Esophagus muscularis mucosa (tissue), 4 donors: ENCODE measurements around the gene SLC35G3. TPM values are rescaled to one million over a fixed set of nuclear protein-coding genes. Genes with fewer than 3 reads are reported as not detected.

Source experiments
- DNase-seq: peaks from one replicate; pipeline ENCODE4 v3.0.0-alpha.2; 2017; ENCODE audit errors: extremely low spot score
- H3K27ac ChIP-seq, 4 donors: fragments of 200-600 bp; sonication (generic); replicated peaks in 1 of 4; 1 replicate in 3 of 4; 2 replicates in 1 of 4; pipeline ENCODE4 v1.5.1; 2016 to 2019; ENCODE audit warnings: mild to moderate bottlenecking in 1 of 4
- H3K27me3 ChIP-seq, 4 donors: fragments of 200-600 bp; sonication (generic); one replicate each; pipeline versions ENCODE4 v1.5.1 to v1.6.0; 2016 to 2019
- H3K36me3 ChIP-seq, 4 donors: fragments of 200-600 bp; sonication (generic); one replicate each; pipeline ENCODE4 v1.5.1; 2016 to 2019
- H3K4me1 ChIP-seq, 4 donors: fragments of 200-600 bp; sonication (generic); one replicate each; pipeline ENCODE4 v1.5.1; 2016 to 2019
- H3K4me3 ChIP-seq, 4 donors: fragments of 200-600 bp; sonication (generic); 1 replicate in 2 of 4; 2 replicates in 2 of 4; pipeline ENCODE4 v1.5.1; 2016 to 2019; ENCODE audit warnings: mild to moderate bottlenecking in 4 of 4, moderate library complexity in 1 of 4
- H3K9me3 ChIP-seq, 4 donors: fragments of 200-600 bp; sonication (generic); 1 replicate in 3 of 4; 2 replicates in 1 of 4; pipeline ENCODE4 v1.5.1; 2016 to 2019
- EP300 ChIP-seq: sonication (generic); formaldehyde crosslinking; IDR thresholded peaks from one replicate; pipeline ENCODE4 v1.6.1; 2017; ENCODE audit warnings: antibody characterized with exemption
- POLR2A ChIP-seq: fragments of 450-650 bp; IDR thresholded peaks from one replicate; pipeline ENCODE4 v1.6.1; 2017; ENCODE audit warnings: antibody characterized with exemption, moderate library complexity, mild to moderate bottlenecking, low read depth
- POLR2AphosphoS5 ChIP-seq, 2 donors: sonication (generic); formaldehyde crosslinking; IDR thresholded peaks; one replicate each; pipeline ENCODE4 v1.6.1; 2017; ENCODE audit warnings: antibody characterized with exemption in 2 of 2
- WGBS: methylation state at CpG from one replicate; pipeline ENCODE4 v1.1.5; 2018; 5-methylcytosine and 5-hydroxymethylcytosine counted together
- intact Hi-C: fragments of 100-400 bp; cut with DNase I; formaldehyde crosslinking; loops from one replicate; pipeline ENCODE4 v1.15.1; 2023
- total RNA-seq, 4 donors: library from RNA; depleted of rRNA; stranded (reverse); fragments of >200 nt; gene quantifications; one replicate each; pipeline versions ENCODE4 v1.1.0 to v1.2.1, GENCODE V29; 2016
- TF ChIP-seq, protein P1 (sequence below), 3 experiments: fragments of 200-600 bp in 2 of 3; fragments of 450-650 bp in 1 of 3; sonication (generic) in 2 of 3; IDR thresholded peaks; one replicate each; pipeline ENCODE4 v1.5.1; 2017 to 2019; ENCODE audit warnings: antibody characterized with exemption in 3 of 3, mild to moderate bottlenecking in 2 of 3, moderate library complexity in 1 of 3

The SLC35G3 gene
- total RNA-seq, 4 donors from 2014 or later = not detected

DNA sequence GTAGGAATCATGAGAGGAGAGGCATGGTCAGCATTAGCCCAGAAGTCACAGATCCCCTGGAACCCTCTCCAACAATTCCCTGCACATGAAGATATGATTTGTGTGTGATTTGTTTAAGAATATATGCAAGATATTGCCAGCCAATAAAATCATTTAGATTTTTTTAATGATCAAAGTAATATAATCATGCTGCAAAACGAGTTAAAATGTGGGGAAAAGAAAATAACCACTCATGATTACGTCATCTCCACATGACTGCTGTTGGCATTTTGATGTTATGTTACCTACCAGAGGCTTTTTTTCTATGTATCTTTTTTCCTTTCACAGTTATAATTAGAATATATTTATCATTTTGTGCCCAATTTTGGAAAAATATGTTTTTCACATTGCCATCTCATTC lies 22.4 kb downstream of the SLC35G3 start:
- H3K36me3 ChIP-seq = peaks cover 0 to 61% (median 0%) of the 10 kb centered on the region in 4 donors
- no peaks in the 10 kb centered on the region for H3K4me1 ChIP-seq
- DNase-seq = no peak
- no peaks in the 10 kb centered on the region for H3K9me3 ChIP-seq
- 53% methylated on average over 2 of the region's 2 CpGs for WGBS
- TF ChIP-seq EP300 (no peak), POLR2AphosphoS5 (IDR thresholded peaks at IDR 0.05) (no peak), POLR2A (no peak)
- TF ChIP-seq, protein P1, sequence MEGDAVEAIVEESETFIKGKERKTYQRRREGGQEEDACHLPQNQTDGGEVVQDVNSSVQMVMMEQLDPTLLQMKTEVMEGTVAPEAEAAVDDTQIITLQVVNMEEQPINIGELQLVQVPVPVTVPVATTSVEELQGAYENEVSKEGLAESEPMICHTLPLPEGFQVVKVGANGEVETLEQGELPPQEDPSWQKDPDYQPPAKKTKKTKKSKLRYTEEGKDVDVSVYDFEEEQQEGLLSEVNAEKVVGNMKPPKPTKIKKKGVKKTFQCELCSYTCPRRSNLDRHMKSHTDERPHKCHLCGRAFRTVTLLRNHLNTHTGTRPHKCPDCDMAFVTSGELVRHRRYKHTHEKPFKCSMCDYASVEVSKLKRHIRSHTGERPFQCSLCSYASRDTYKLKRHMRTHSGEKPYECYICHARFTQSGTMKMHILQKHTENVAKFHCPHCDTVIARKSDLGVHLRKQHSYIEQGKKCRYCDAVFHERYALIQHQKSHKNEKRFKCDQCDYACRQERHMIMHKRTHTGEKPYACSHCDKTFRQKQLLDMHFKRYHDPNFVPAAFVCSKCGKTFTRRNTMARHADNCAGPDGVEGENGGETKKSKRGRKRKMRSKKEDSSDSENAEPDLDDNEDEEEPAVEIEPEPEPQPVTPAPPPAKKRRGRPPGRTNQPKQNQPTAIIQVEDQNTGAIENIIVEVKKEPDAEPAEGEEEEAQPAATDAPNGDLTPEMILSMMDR (IDR thresholded peaks at IDR 0.05) = no peak
- intact Hi-C loops = loop anchor here (5.0 kb wide), 1 partner anchor 365 kb away; the partner anchor contains the start of gene SLFN12L
- H3K4me3 ChIP-seq = no peak overlapping the region
- H3K27me3 ChIP-seq = peaks cover 0 to 10% (median 0%) of the 10 kb centered on the region in 4 donors
- no peak overlapping the region for H3K27ac ChIP-seq

DNA sequence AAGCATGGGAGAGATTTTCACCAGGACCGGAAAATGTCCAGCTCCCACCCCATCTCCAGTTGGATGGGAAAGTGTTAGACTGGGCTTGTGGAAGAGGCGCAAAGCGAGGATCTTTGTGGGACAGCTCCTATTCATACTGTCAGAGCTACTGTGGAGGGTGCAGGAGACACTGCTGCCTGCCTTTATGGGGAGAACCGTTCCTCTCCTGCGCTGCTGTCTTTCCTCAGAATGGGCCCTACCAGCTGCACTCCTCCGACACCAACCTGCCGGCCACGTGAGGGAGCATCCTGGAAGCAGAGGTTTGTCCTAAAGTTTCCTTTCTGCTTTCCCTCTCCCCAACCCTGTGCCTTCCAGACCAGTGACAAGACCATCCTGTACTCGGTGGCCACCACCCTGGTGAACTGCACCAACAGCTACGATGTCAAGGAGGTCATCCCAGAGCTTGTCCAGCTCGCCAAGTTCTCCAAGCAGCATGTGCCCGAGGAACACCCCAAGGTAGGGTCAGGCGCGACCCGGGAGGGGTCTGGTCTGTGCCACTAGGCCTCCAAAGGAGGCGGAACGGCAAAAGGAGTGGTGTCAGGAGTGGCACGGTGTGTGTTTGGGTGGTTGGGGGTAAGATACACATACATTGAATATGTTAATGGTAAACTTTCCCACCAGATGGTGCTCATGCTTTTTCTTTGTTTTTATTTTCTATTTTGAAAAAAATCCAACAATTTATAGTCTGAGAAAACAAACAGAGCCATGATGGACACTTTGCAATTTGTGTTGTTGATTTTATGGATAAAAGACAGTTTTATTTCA lies 23.0 kb downstream of the SLC35G3 start:
- Histone ChIP-seq H3K4me1 (no peaks in the 10 kb centered on the region), H3K36me3 (peaks cover 0 to 58% (median 0%) of the 10 kb centered on the region in 4 donors), H3K27ac (no peak overlapping the region), H3K9me3 (no peaks in the 10 kb centered on the region), H3K27me3 (peaks cover 0 to 15% (median 0%) of the 10 kb centered on the region in 4 donors), H3K4me3 (no peak overlapping the region)
- 77% methylated on average over 18 of the region's 18 CpGs for WGBS
- TF ChIP-seq, protein P1 (IDR thresholded peaks at IDR 0.05) = peak in 2 of 3 experiments; percentile 23 to 32
- no peak for TF ChIP-seq POLR2A
- intact Hi-C loops = loop anchor here (5.0 kb wide), 1 partner anchor 366 kb away; the partner anchor contains the start of gene SLFN12L
- no peak for DNase-seq

- no peaks in the 10 kb centered on the region for H3K4me1 ChIP-seq
- H3K27ac ChIP-seq = no peak overlapping the region
- H3K27me3 ChIP-seq = peaks cover 0 to 18% (median 0%) of the 10 kb centered on the region in 4 donors
- intact Hi-C loops = loop anchor here (5.0 kb wide), 1 partner anchor 367 kb away; the partner anchor contains the start of gene SLFN12L
- no peak for DNase-seq
- WGBS = 83% methylated on average over 7 of the region's 17 CpGs
- H3K36me3 ChIP-seq = peaks cover 0 to 59% (median 0%) of the 10 kb centered on the region in 4 donors
- H3K4me3 ChIP-seq = no peak overlapping the region
- no peaks in the 10 kb centered on the region for H3K9me3 ChIP-seq
- TF ChIP-seq POLR2A (no peak), POLR2AphosphoS5 (IDR thresholded peaks at IDR 0.05) (no peak), EP300 (no peak)
- TF ChIP-seq, protein P1 (IDR thresholded peaks at IDR 0.05) = no peak
Observed at GRCh38 chr17:35169835-35170363, 24.3 kb downstream of the SLC35G3 start.

- H3K36me3 ChIP-seq = peaks cover 0 to 62% (median 0%) of the 10 kb centered on the region in 4 donors
- WGBS = 88% methylated on average over 1 of the region's 1 CpG
- no peak overlapping the region for H3K4me3 ChIP-seq
- no peak overlapping the region for H3K27ac ChIP-seq
- no peak for TF ChIP-seq POLR2AphosphoS5 (IDR thresholded peaks at IDR 0.05)
- TF ChIP-seq, protein P1 (IDR thresholded peaks at IDR 0.05) = no peak
- no peak for DNase-seq
- no peaks in the 10 kb centered on the region for H3K4me1 ChIP-seq
- intact Hi-C loops = no loop called here
- H3K9me3 ChIP-seq = no peaks in the 10 kb centered on the region
- peaks cover 0 to 19% (median 0%) of the 10 kb centered on the region in 4 donors for H3K27me3 ChIP-seq
Observed at GRCh38 chr17:35167666-35168065, 26.5 kb downstream of the SLC35G3 start.
